ENCODE measurements around the gene IL4. TPM values are rescaled to one million over a fixed set of nuclear protein-coding genes. Genes with fewer than 3 reads are reported as not detected.
"Not testable (repeated sequence)": the region's sequence is repeated elsewhere in the genome, so short reads cannot be mapped to it uniquely, and the experiment has no call there.

The IL4 gene
- not detected for total RNA-seq

GRCh38 chr5:132673939-132674630 is at the start of gene IL4:
Gene IL4 (plus strand): TSS chr5:132673989. CDS start chr5:132674051, 62 bp downstream.
- no peak within 1 kb of the TSS for H3K4me3 ChIP-seq
- intact Hi-C loops (cut with DNase I; ENCODE audit: low total_unique reads) = no loop called here

GRCh38 chr5:132627470-132627869 is 46.3 kb upstream of the IL4 start:
- no peak overlapping the region for H3K4me3 ChIP-seq
- no peaks in the 10 kb centered on the region for H3K27me3 ChIP-seq
- H3K27ac ChIP-seq = no peak overlapping the region
- TF ChIP-seq CTCF (IDR thresholded peaks at IDR 0.05) = no peak
- TF ChIP-seq POLR2A (IDR thresholded peaks at IDR 0.05) = no peak
- no peaks in the 10 kb centered on the region for H3K36me3 ChIP-seq
- H3K4me1 ChIP-seq = no peaks in the 10 kb centered on the region
- no peaks in the 10 kb centered on the region for H3K9me3 ChIP-seq
- intact Hi-C loops (cut with DNase I; ENCODE audit: low total_unique reads) = no loop called here
- no peak for DNase-seq

More at GRCh38 chr5:132673939-132674630, at the start of gene IL4:
- Histone ChIP-seq H3K36me3 (no peaks in the 10 kb centered on the region), H3K4me1 (peaks cover 0 to 6% of the 10 kb centered on the region in 2 donors), H3K9me3 (no peaks in the 10 kb centered on the region), H3K27me3 (no peaks in the 10 kb centered on the region), H3K27ac (peak within 1 kb of the TSS; percentile 20 to 62)
- TF ChIP-seq CTCF (IDR thresholded peaks at IDR 0.05) (no peak), POLR2A (IDR thresholded peaks at IDR 0.05) (no peak)
- no peak for DNase-seq

GRCh38 chr5:132628814-132629213 is 45.0 kb upstream of the IL4 start:
- Histone ChIP-seq H3K4me1 (no peaks in the 10 kb centered on the region), H3K27ac (no peak overlapping the region), H3K27me3 (no peaks in the 10 kb centered on the region), H3K9me3 (no peaks in the 10 kb centered on the region), H3K4me3 (no peak overlapping the region), H3K36me3 (no peaks in the 10 kb centered on the region)
- DNase-seq = no peak
- intact Hi-C loops (cut with DNase I; ENCODE audit: low total_unique reads) = no loop called here
- no peak for TF ChIP-seq POLR2A (IDR thresholded peaks at IDR 0.05)
- no peak for TF ChIP-seq CTCF (IDR thresholded peaks at IDR 0.05)

GRCh38 chr5:132629230-132629944 is 44.4 kb upstream of the IL4 start:
- no peak overlapping the region for H3K4me3 ChIP-seq
- H3K27ac ChIP-seq = no peak overlapping the region
- TF ChIP-seq POLR2A (IDR thresholded peaks at IDR 0.05) (no peak), CTCF (IDR thresholded peaks at IDR 0.05) (no peak)
- H3K9me3 ChIP-seq = no peaks in the 10 kb centered on the region
- H3K4me1 ChIP-seq = no peaks in the 10 kb centered on the region
- no peak for DNase-seq
- intact Hi-C loops (cut with DNase I; ENCODE audit: low total_unique reads) = no loop called here
- H3K27me3 ChIP-seq = no peaks in the 10 kb centered on the region
- H3K36me3 ChIP-seq = no peaks in the 10 kb centered on the region

GRCh38 chr5:132633587-132633986 is 40.2 kb upstream of the IL4 start:
- DNase-seq; H3K27ac ChIP-seq; H3K4me3 ChIP-seq; intact Hi-C loops (cut with DNase I; ENCODE audit: low total_unique reads); H3K4me1 ChIP-seq; H3K36me3 ChIP-seq; H3K27me3 ChIP-seq; H3K9me3 ChIP-seq: not testable (repeated sequence)

Measured in uterus (tissue), 4 donors.